Uterus (tissue), 4 donors: ENCODE measurements around the gene RHOC. TPM values are rescaled to one million over a fixed set of nuclear protein-coding genes. Genes with fewer than 3 reads are reported as not detected.

Experiments
- DNase-seq, 2 donors: peaks; one replicate each; pipeline ENCODE4 v3.0.0-alpha.2; 2019 to 2020
- H3K27ac ChIP-seq, 2 donors: fragments of 200-600 bp; sonication (generic); 1 replicate in 1 of 2; 2 replicates in 1 of 2; pipeline ENCODE4 v1.5.1; 2016 to 2018
- H3K27me3 ChIP-seq, 2 donors: fragments of 200-600 bp; sonication (generic); one replicate each; pipeline ENCODE4 v1.5.1; 2018 to 2019; ENCODE audit warnings: control low read depth in 1 of 2
- H3K36me3 ChIP-seq, 2 donors: fragments of 200-600 bp; sonication (generic); one replicate each; pipeline ENCODE4 v1.5.1; 2019; ENCODE audit warnings: control low read depth in 1 of 2
- H3K4me1 ChIP-seq, 2 donors: fragments of 200-600 bp; sonication (generic); one replicate each; pipeline ENCODE4 v1.5.1; 2018 to 2019; ENCODE audit warnings: control low read depth in 1 of 2
- H3K4me3 ChIP-seq, 2 donors: fragments of 200-600 bp; sonication (generic); 1 replicate in 1 of 2; 2 replicates in 1 of 2; pipeline ENCODE4 v1.5.1; 2018 to 2019; ENCODE audit warnings: mild to moderate bottlenecking in 1 of 2
- H3K9me3 ChIP-seq, 2 donors: fragments of 200-600 bp; sonication (generic); one replicate each; pipeline ENCODE4 v1.5.1; 2019; ENCODE audit warnings: control low read depth in 1 of 2
- CTCF ChIP-seq, 4 experiments: fragments of 200-600 bp in 2 of 4; fragments of 450-650 bp in 2 of 4; sonication (generic) in 2 of 4; IDR thresholded peaks; one replicate each; pipeline ENCODE4 v1.5.1; 2016 to 2019; ENCODE audit warnings: antibody characterized with exemption in 4 of 4, mild to moderate bottlenecking in 2 of 4, moderate library complexity in 1 of 4
- POLR2A ChIP-seq, 2 donors: fragments of 450-650 bp; IDR thresholded peaks; one replicate each; pipeline ENCODE4 v1.6.1; 2016; ENCODE audit warnings: antibody characterized with exemption in 2 of 2, mild to moderate bottlenecking in 1 of 2, moderate library complexity in 1 of 2
- intact Hi-C: fragments of 100-400 bp; cut with DNase I; formaldehyde crosslinking; loops from one replicate; pipeline ENCODE4 v1.15.1; 2023; ENCODE audit warnings: low total_unique reads
- total RNA-seq, 4 donors: library from RNA; depleted of rRNA in 3 of 4; stranded (reverse); fragments of >200 nt in 3 of 4; gene quantifications; one replicate each; pipeline versions ENCODE4 v1.1.0 to v1.2.4, GENCODE V29; 2014 to 2023
- donor health status: DM: yes; HTN: yes; CAD: no.

RHOC gene
- total RNA-seq, result 100 to 1,000 TPM; 176 to 314 (median 279) TPM

GRCh38 chr1:112706505-112707220, at the start of gene RHOC:
Gene RHOC (minus strand): TSS chr1:112707127. CDS start chr1:112703799, 3,328 bp downstream.
- peak; percentile 68 to 74 for DNase-seq
- H3K4me1 ChIP-seq, result peaks cover 8 to 15% of the 10 kb centered on the region in 2 donors
- intact Hi-C loops, result loop anchor here (10.0 kb wide), 1 partner anchor 92 kb away; the partner anchor contains the start of genes CAPZA1 and ST7L

GRCh38 chr1:112754116-112754628, 47.2 kb upstream of the RHOC start:
- Histone ChIP-seq H3K27ac (no peak overlapping the region), H3K9me3 (no peaks in the 10 kb centered on the region), H3K4me3 (no peak overlapping the region), H3K4me1 (no peaks in the 10 kb centered on the region), H3K27me3 (no peaks in the 10 kb centered on the region), H3K36me3 (no peaks in the 10 kb centered on the region)
- intact Hi-C loops, result no loop called here
- TF ChIP-seq POLR2A (IDR thresholded peaks at IDR 0.05) (no peak), CTCF (IDR thresholded peaks at IDR 0.05) (no peak)
- DNase-seq, result no peak

More at GRCh38 chr1:112706505-112707220, at the start of gene RHOC:
- Histone ChIP-seq H3K9me3 (no peaks in the 10 kb centered on the region), H3K27ac (peak within 1 kb of the TSS; percentile 97), H3K4me3 (peak within 1 kb of the TSS; percentile 78 to 99), H3K36me3 (no peaks in the 10 kb centered on the region), H3K27me3 (no peaks in the 10 kb centered on the region)
- no peak for TF ChIP-seq CTCF (IDR thresholded peaks at IDR 0.05)
- peak; percentile 83 to 95 for TF ChIP-seq POLR2A (IDR thresholded peaks at IDR 0.05)

DNA sequence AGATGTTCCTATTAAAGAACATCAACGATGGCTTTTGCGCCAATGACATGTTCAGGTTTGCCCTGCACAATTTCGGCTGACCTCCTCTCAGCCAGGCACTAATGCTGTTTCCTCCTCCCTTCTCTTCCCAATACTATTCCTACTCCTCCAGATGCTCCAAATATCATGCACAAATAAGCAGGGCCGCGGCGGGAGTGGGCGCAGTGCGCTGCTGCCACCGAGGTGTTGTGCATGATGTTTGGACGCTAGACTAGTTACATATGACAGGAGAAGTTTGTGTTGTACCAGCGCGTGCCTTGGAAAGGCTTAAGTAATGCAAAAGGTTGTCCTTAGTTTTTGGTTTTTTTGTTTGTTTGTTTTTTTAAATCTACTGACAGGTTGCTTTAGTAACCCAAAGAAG, 41.5 kb upstream of the RHOC start:
- no peak for DNase-seq
- intact Hi-C loops, result no loop called here
- Histone ChIP-seq H3K27ac (no peak overlapping the region), H3K27me3 (peaks cover 0 to 17% of the 10 kb centered on the region in 2 donors), H3K9me3 (no peaks in the 10 kb centered on the region), H3K4me1 (no peaks in the 10 kb centered on the region), H3K36me3 (no peaks in the 10 kb centered on the region), H3K4me3 (no peak overlapping the region)
- TF ChIP-seq CTCF (IDR thresholded peaks at IDR 0.05) (no peak), POLR2A (IDR thresholded peaks at IDR 0.05) (no peak)

GRCh38 chr1:112744009-112744578, 37.2 kb upstream of the RHOC start:
- no peak overlapping the region for H3K4me3 ChIP-seq
- no peaks in the 10 kb centered on the region for H3K9me3 ChIP-seq
- no peak overlapping the region for H3K27ac ChIP-seq
- intact Hi-C loops, result no loop called here
- peaks cover 0 to 23% of the 10 kb centered on the region in 2 donors for H3K27me3 ChIP-seq
- H3K4me1 ChIP-seq, result no peaks in the 10 kb centered on the region
- no peaks in the 10 kb centered on the region for H3K36me3 ChIP-seq
- DNase-seq, result peak; percentile 20 to 26
- TF ChIP-seq POLR2A (IDR thresholded peaks at IDR 0.05) (no peak), CTCF (IDR thresholded peaks at IDR 0.05) (peak in 3 of 4 experiments; percentile 35 to 37 (median 35))
